ENCODE data around the gene FANCL. TPM values are rescaled to one million over a fixed set of nuclear protein-coding genes. Genes with fewer than 3 reads are reported as not detected.
A peak's percentile ranks its signal among the peaks of the same experiment; 100 is the strongest.
"Not testable (repeated sequence)": the region's sequence is repeated elsewhere in the genome, so short reads cannot be mapped to it uniquely, and the experiment has no call there.

The FANCL gene
- total RNA-seq, 2 donors from 2014 or later, result 8.9 to 13.2 TPM

DNA sequence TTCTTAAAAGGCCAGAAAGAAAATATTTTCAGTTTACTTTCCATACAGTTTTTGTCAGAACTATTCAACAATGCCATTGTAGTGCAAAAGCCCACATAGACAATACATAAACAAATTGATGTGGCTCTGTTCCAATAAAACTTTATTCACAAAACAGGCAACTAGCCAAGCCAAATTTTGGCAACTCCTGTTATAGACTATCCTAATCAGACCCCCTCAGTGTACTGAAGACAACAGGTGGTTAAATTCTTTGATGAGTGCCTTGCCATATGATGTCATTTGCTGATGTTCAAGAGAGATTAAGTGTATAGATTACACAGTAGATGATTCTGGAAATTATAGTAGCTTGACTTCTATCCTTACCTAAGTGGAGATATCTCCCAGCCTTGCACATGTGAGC lies 83.4 kb downstream of the FANCL start:
- ATAC-seq (replicated peaks in 1 of 2) (no peak), DNase-seq (no peak)
- Mint-ChIP-seq H3K9me3 (no peaks in the 10 kb centered on the region), H3K4me3 (no peak overlapping the region), H3K27me3 (ENCODE audit: low read depth) (no peaks in the 10 kb centered on the region), H3K4me1 (ENCODE audit: low read depth) (no peaks in the 10 kb centered on the region), H3K36me3 (ENCODE audit: insufficient read depth in 2 of 2) (peaks cover 10 to 16% of the 10 kb centered on the region in 2 donors), H3K27ac (no peak overlapping the region)

DNA sequence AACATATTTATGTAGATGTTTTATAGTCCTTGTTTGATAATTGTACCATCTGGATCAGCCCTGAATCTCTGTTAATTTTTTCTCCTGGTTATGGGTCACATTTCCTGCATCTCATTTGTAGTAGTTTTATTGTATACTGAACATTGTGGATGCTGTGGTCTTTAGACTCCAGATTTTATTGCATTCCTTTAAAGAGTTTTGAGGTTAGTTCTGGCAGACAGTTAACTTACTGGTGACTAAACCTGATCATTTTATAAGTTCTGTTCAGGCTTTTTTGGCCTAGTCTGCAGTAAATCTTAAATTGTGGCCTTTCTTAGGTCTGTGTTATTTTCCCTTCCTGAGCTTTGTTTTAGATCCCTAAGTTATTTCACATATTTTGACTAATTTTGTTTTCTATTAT lies 84.3 kb downstream of the FANCL start:
- Mint-ChIP-seq H3K27ac (no peak overlapping the region), H3K36me3 (ENCODE audit: insufficient read depth in 2 of 2) (peaks cover 10 to 16% of the 10 kb centered on the region in 2 donors), H3K9me3 (no peaks in the 10 kb centered on the region), H3K27me3 (ENCODE audit: low read depth) (no peaks in the 10 kb centered on the region), H3K4me1 (ENCODE audit: low read depth) (no peaks in the 10 kb centered on the region), H3K4me3 (no peak overlapping the region)
- DNase-seq (no peak), ATAC-seq (replicated peaks in 1 of 2) (no peak)

DNA sequence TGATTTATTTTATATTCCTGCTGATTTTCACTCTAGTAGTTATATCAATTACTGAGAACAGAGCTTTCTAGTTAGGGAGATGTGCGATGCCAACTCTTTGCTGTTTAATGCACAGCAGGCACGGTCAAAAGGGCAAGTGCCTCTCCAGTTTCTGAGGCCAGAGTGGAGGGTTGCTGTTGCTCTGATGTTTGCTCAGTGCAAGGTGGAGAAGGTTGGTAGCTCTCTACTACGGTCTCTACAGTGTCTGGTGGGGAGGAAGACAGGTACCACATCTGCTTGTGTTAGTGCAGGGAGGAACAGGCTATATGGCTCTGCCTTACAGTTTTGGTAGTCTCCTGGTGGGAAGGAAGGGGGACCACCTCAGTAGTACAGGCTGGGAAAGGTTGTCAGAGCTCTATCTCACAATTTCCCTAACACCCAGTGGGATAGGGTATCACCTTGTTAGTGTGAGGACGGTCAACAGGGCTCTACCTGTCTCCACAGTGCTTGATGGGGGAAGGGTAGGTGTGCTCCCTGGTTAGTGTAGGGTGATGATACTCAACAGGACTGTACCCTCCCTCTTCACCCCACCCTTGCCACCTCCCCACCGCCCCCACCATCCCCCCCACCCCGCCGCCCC lies 85.9 kb downstream of the FANCL start:
- ATAC-seq (replicated peaks in 1 of 2) (no peak), DNase-seq (no peak)
- no peaks in the 10 kb centered on the region for H3K9me3 Mint-ChIP-seq
- no peaks in the 10 kb centered on the region for H3K4me1 Mint-ChIP-seq (ENCODE audit: low read depth)
- no peaks in the 10 kb centered on the region for H3K27me3 Mint-ChIP-seq (ENCODE audit: low read depth)
- H3K4me3 Mint-ChIP-seq, result no peak overlapping the region
- peaks cover 10 to 13% of the 10 kb centered on the region in 2 donors for H3K36me3 Mint-ChIP-seq (ENCODE audit: insufficient read depth in 2 of 2)
- no peak overlapping the region for H3K27ac Mint-ChIP-seq

DNA sequence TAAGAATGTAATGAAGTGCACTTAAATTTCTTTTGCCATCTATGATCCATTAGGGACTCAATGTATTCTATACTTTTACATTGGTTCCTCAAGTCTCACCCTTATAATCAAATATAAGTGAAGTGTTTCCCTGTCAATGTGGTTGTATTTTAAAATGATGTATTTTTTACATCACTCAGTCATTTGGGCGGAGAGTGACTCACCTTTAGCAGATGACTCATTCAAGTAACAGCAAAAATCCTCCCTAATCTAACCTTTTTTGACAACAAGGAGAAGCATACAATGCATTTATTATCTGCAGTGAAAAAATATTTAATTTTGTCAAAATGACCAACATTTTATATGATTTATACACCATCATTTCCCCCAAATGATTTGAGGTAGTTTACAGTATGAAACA lies 94.4 kb downstream of the FANCL start:
- ATAC-seq (replicated peaks in 1 of 2), result peak; percentile 68 to 73

DNA sequence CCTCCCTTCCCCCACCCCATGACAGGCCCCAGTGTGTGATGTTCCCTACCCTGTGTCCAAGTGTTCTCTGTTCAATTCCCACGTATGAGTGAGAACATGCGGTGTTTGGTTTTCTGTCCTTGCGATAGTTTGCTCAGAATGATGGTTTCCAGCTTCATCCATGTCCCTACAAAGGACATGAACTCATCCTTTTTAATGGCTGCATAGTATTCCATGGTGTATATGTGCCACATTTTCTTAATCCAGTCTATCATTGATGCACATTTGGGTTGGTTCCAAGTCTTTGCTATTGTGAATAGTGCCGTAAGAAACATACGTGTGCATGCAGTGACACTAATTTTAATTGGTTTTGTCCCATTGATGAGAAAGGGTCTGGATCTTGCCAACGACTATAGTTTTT lies 95.4 kb downstream of the FANCL start:
- not testable (repeated sequence) for H3K36me3 Mint-ChIP-seq (ENCODE audit: insufficient read depth in 2 of 2); ATAC-seq (replicated peaks in 1 of 2); H3K4me3 Mint-ChIP-seq; H3K27me3 Mint-ChIP-seq (ENCODE audit: low read depth); H3K4me1 Mint-ChIP-seq (ENCODE audit: low read depth); H3K9me3 Mint-ChIP-seq; DNase-seq; H3K27ac Mint-ChIP-seq

More for the DNA sequence above, 94.4 kb downstream of the FANCL start:
- Mint-ChIP-seq H3K27me3 (ENCODE audit: low read depth) (no peaks in the 10 kb centered on the region), H3K27ac (no peak overlapping the region), H3K9me3 (peaks cover 0 to 3% of the 10 kb centered on the region in 2 donors), H3K36me3 (ENCODE audit: insufficient read depth in 2 of 2) (peaks cover 0 to 2% of the 10 kb centered on the region in 2 donors), H3K4me3 (no peak overlapping the region), H3K4me1 (ENCODE audit: low read depth) (peaks cover 9% of the 10 kb centered on the region)
- DNase-seq, result peak in 1 of 2 donors; percentile 17

DNA sequence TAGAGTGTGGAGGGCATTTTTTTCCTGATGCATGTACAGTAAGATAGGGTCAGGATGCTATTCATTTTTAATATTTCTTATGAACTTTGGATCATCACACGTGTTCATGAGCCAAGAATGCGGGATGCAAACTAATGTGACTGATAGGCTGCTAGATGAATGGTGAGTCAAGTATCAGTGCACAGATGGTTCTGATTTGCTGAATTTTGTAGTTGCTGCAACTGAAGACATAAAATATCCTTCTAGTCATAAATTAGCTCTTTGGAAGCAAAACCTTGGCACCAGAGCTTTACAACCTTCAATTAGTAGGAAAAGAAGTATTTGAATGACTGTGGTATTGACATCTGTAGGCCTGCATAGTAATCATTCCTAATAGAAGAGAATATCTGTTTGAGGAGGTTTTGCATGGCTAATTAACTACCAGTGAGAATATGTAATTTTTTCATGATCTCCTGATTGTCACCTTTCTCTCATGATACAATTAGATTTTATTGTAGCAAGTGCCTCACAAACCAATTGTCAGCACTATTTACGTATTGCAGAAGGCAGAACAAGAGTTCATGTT lies 100.5 kb downstream of the FANCL start:
- H3K9me3 Mint-ChIP-seq, result peaks cover 0 to under 1% of the 10 kb centered on the region in 2 donors
- H3K4me3 Mint-ChIP-seq, result no peak overlapping the region
- H3K36me3 Mint-ChIP-seq (ENCODE audit: insufficient read depth in 2 of 2), result peaks cover 0 to under 1% of the 10 kb centered on the region in 2 donors
- DNase-seq (no peak), ATAC-seq (replicated peaks in 1 of 2) (no peak)
- H3K27ac Mint-ChIP-seq, result no peak overlapping the region
- H3K4me1 Mint-ChIP-seq (ENCODE audit: low read depth), result no peaks in the 10 kb centered on the region
- no peaks in the 10 kb centered on the region for H3K27me3 Mint-ChIP-seq (ENCODE audit: low read depth)

DNA sequence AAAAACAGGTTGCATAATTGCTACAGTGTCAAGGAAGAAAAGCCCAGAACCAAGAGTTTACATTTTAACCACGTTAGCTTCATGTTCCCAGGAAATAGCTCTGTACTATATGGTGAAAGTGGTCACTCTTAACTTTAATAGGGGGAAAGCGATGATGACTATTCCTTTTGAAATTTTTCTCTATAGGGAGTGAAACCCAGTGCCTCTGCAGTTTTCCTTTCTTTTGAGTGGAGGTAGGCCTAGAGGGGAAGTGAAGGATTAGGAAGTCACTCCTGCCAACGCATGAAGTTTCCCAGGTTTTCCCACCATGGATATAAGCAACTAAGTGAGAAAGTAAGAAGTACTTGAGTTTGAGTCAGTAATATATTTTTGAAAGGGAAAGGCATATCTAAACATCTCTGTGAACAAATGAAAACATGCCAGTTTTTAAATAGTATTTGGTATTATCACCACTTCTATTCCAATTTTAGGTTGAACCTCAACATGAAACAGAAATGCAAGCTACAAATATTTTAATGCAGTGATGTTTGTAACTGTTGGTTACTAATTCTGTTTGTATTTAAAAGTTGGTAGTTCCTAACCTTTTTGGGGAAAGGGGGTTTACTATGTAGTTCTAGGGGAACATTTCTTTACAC lies 102.6 kb downstream of the FANCL start:
- H3K4me3 Mint-ChIP-seq, result no peak overlapping the region
- H3K36me3 Mint-ChIP-seq (ENCODE audit: insufficient read depth in 2 of 2), result peaks cover 0 to 2% of the 10 kb centered on the region in 2 donors
- DNase-seq, result no peak
- H3K4me1 Mint-ChIP-seq (ENCODE audit: low read depth), result no peaks in the 10 kb centered on the region
- no peak overlapping the region for H3K27ac Mint-ChIP-seq
- no peaks in the 10 kb centered on the region for H3K27me3 Mint-ChIP-seq (ENCODE audit: low read depth)
- ATAC-seq (replicated peaks in 1 of 2), result no peak
- H3K9me3 Mint-ChIP-seq, result no peaks in the 10 kb centered on the region

DNA sequence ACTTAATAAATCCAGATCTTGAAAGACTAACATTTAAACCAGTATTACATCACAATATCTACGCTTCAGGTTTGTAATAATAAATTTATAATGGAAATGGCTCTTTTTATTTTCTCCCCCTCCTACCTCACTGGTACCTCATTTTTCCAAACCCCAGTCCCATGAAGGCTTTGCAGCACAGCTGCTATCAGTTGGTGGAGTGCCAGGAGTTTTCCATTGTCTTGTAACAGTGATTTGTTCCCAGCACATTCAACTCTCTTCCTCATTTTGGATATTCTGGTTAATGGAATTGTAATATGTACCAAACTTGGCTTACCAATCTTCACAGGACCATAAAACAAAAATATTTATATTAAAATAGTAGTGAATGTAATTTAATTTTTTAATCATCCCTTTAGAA lies 103.3 kb downstream of the FANCL start:
- DNase-seq (no peak), ATAC-seq (replicated peaks in 1 of 2) (no peak)
- no peak overlapping the region for H3K27ac Mint-ChIP-seq
- no peaks in the 10 kb centered on the region for H3K27me3 Mint-ChIP-seq (ENCODE audit: low read depth)
- no peaks in the 10 kb centered on the region for H3K9me3 Mint-ChIP-seq
- no peak overlapping the region for H3K4me3 Mint-ChIP-seq
- H3K36me3 Mint-ChIP-seq (ENCODE audit: insufficient read depth in 2 of 2), result peaks cover 0 to 2% of the 10 kb centered on the region in 2 donors
- no peaks in the 10 kb centered on the region for H3K4me1 Mint-ChIP-seq (ENCODE audit: low read depth)

DNA sequence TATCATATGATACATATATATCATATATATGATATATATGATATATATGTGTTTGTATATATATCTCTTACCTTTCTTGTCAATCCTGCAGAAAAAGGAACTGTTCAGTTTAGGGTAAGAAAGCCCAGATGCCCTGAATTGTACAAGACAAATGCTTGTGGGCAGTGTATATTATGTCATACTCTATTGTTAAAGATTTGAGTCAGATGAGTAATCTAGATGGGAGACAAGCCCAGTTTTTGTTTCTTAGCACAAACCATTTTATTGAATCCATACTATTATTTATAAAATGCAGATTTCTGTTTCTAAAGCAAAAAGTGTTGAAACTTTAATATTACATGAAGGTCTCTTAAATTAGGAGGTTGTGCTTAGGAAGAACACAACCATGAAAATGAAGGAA lies 103.9 kb downstream of the FANCL start:
- DNase-seq, result no peak
- no peaks in the 10 kb centered on the region for H3K27me3 Mint-ChIP-seq (ENCODE audit: low read depth)
- no peak for ATAC-seq (replicated peaks in 1 of 2)
- no peaks in the 10 kb centered on the region for H3K9me3 Mint-ChIP-seq
- H3K36me3 Mint-ChIP-seq (ENCODE audit: insufficient read depth in 2 of 2), result peaks cover 0 to 2% of the 10 kb centered on the region in 2 donors
- H3K4me1 Mint-ChIP-seq (ENCODE audit: low read depth), result no peaks in the 10 kb centered on the region
- no peak overlapping the region for H3K4me3 Mint-ChIP-seq
- H3K27ac Mint-ChIP-seq, result no peak overlapping the region

DNA sequence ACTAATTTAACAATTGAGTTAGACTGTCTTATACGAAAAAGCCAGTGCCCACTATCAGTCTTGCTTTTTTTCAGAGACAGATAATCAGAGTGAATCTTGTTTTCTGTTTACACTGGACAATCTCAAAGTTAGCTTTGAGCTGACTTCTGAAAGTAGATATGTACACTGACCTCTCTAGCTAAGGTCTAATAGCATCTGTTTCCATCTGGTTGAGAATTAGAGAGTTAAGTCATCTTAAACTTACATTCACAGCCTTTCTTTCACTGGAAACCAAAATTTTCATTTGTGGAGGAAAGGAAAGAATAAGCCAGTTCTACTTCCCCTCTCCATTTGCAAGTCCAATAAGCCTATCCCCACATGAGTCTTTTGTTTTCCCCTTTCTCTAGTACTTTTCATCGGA lies 105.3 kb downstream of the FANCL start:
- DNase-seq, result no peak
- Mint-ChIP-seq H3K9me3 (no peaks in the 10 kb centered on the region), H3K27ac (no peak overlapping the region), H3K4me1 (ENCODE audit: low read depth) (no peaks in the 10 kb centered on the region), H3K4me3 (no peak overlapping the region), H3K27me3 (ENCODE audit: low read depth) (no peaks in the 10 kb centered on the region), H3K36me3 (ENCODE audit: insufficient read depth in 2 of 2) (peaks cover 0 to 3% of the 10 kb centered on the region in 2 donors)
- ATAC-seq (replicated peaks in 1 of 2), result no peak

DNA sequence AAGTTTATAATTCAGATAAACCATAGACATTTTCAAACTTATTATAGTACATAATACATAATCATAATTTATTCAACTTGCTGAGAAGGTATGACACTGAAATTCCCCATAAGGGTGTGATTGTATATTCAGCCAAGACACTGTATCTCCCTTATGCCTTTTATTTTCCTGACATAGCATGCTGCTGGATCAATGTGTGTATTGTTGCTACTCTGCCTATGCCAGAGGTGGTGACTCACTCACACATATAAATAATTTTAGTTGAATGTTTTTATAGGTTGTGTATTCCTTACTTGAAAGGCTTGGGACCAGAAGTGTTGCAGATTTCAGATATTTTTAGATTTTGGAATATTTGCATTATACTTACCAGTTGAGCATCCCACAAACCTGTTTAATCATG lies 107.7 kb downstream of the FANCL start:
- no peaks in the 10 kb centered on the region for H3K4me1 Mint-ChIP-seq (ENCODE audit: low read depth)
- H3K27me3 Mint-ChIP-seq (ENCODE audit: low read depth), result no peaks in the 10 kb centered on the region
- no peak overlapping the region for H3K27ac Mint-ChIP-seq
- ATAC-seq (replicated peaks in 1 of 2) (no peak), DNase-seq (no peak)
- H3K36me3 Mint-ChIP-seq (ENCODE audit: insufficient read depth in 2 of 2), result peaks cover 0 to 3% of the 10 kb centered on the region in 2 donors
- H3K4me3 Mint-ChIP-seq, result no peak overlapping the region
- H3K9me3 Mint-ChIP-seq, result no peaks in the 10 kb centered on the region

DNA sequence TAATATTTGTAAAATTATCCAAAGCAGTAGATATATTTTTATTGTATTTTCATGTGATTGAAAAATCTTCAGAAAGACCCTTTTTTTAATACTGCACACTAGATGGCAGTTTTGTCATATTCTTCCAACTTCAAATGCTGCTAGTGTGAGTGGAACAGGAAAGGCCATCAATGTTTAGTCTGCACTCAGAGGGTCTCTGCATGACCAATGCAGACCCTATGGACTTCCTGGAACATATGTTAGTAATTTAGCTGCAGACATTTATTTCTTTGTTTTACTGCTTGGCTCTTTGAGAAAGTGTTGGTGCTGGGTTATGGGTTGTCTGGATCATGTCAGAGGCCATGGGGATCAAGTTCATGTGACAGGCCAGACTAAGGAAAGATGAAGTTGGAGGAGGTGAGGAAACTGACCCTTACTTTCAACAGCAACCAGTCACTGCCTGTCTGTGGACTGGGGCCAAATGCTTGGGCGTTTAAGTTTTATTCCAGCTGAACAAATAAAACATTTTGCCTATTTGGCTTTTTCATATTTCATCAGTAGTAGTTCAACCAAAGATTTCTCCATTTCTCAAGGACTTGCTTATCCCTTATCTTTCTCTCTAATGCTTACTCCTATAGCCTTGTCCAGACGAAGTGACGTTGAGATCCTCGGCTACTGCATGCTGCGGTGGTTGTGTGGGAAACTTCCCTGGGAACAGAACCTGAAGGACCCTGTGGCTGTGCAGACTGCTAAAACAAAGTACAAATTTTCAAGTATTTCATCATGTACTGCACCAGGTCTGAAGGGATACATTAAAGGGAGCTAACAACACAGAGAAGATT lies 109.7 kb downstream of the FANCL start:
- no peaks in the 10 kb centered on the region for H3K27me3 Mint-ChIP-seq (ENCODE audit: low read depth)
- no peak overlapping the region for H3K4me3 Mint-ChIP-seq
- no peak for DNase-seq
- no peaks in the 10 kb centered on the region for H3K9me3 Mint-ChIP-seq
- ATAC-seq (replicated peaks in 1 of 2), result no peak
- no peak overlapping the region for H3K27ac Mint-ChIP-seq
- H3K36me3 Mint-ChIP-seq (ENCODE audit: insufficient read depth in 2 of 2), result peaks cover 0 to 3% of the 10 kb centered on the region in 2 donors
- no peaks in the 10 kb centered on the region for H3K4me1 Mint-ChIP-seq (ENCODE audit: low read depth)

DNA sequence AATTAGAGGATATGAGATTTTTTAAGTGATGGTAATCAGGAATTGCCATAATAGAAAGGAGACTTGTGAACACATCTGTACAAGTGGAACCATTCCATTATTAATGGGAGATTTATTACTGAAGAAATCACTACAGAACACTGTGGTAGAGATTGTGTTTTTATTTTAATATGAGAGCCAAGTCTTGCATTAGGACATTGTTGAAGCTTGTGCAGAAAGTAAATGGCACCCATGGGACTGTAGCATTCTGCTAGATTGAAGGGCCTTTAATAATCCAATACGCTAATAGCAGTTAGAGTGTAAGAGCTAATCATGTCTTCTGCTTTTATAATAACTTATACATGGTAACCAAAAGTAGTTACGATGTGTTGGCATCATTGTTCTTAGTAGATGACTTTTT lies 110.9 kb downstream of the FANCL start:
- no peak for DNase-seq
- Mint-ChIP-seq H3K9me3 (no peaks in the 10 kb centered on the region), H3K36me3 (ENCODE audit: insufficient read depth in 2 of 2) (peaks cover 0 to 3% of the 10 kb centered on the region in 2 donors), H3K4me3 (no peak overlapping the region), H3K4me1 (ENCODE audit: low read depth) (no peaks in the 10 kb centered on the region), H3K27me3 (ENCODE audit: low read depth) (no peaks in the 10 kb centered on the region), H3K27ac (no peak overlapping the region)
- no peak for ATAC-seq (replicated peaks in 1 of 2)
